ENCODE measurements around the gene EIF3M.
"Not testable (repeated sequence)": the region's sequence is repeated elsewhere in the genome, so short reads cannot be mapped to it uniquely, and the experiment has no call there.

The EIF3M gene

GRCh38 chr11:32597921-32598320 lies 14.3 kb downstream of the EIF3M start:
- DNase-seq, result no peak

GRCh38 chr11:32602657-32603415 lies 19.2 kb downstream of the EIF3M start:
- no peak for DNase-seq

- no peak for DNase-seq
Observed at GRCh38 chr11:32606220-32606619, 22.6 kb downstream of the EIF3M start.

GRCh38 chr11:32608826-32609225 lies 25.2 kb downstream of the EIF3M start:
- not testable (repeated sequence) for DNase-seq

- no peak for DNase-seq
Observed at GRCh38 chr11:32610797-32611352, 27.2 kb downstream of the EIF3M start.

GRCh38 chr11:32613500-32614151 lies 30.0 kb downstream of the EIF3M start:
- no peak for DNase-seq

GRCh38 chr11:32615422-32615821 lies 31.8 kb downstream of the EIF3M start:
- DNase-seq, result no peak

GRCh38 chr11:32616903-32617302 lies 33.3 kb downstream of the EIF3M start:
- no peak for DNase-seq

GRCh38 chr11:32630844-32631243 lies 47.2 kb downstream of the EIF3M start:
- no peak for DNase-seq

- DNase-seq, result no peak
Observed at GRCh38 chr11:32635819-32636218, 52.2 kb downstream of the EIF3M start.

- no peak for DNase-seq
Observed at GRCh38 chr11:32641361-32641760, 57.7 kb downstream of the EIF3M start.

- DNase-seq, result no peak
Observed at GRCh38 chr11:32643526-32643925, 59.9 kb downstream of the EIF3M start.

All from CD4-positive, alpha-beta T cell treated with Interleukin-1 beta for 1 hour (primary cell).